Measurements from ENCODE around the gene KCNAB1. TPM values are rescaled to one million over a fixed set of nuclear protein-coding genes. Genes with fewer than 3 reads are reported as not detected.

Gene KCNAB1
- total RNA-seq, 4 donors from 2014 or later, result 4.2 to 11.4 (median 7.8) TPM

DNA sequence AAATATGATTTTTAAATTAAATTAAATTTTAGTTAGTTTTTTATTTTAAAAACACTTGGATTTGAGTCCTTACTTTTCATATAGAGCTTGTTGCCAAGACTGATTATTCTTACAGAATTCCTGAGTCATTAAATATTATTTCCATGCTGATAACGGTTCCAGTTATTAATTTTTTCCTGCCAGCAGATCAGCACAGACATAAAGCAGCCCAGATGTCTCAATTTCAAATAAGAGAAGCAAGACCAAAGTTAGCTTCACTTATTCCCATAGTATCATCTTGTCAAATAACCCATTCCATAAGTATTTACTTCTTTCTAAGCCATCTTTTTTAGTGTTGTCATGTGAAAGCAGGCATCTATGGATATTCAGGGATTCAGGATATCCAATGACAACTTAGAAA lies 359.2 kb downstream of the KCNAB1 start:
- H3K4me3 ChIP-seq, result no peak overlapping the region
- 43 to 56% methylated on average over 1 of the region's 1 CpG for WGBS, 2 donors
- peaks cover 0 to 10% (median 7%) of the 10 kb centered on the region in 4 donors for H3K4me1 ChIP-seq
- no peak for TF ChIP-seq EP300 (IDR thresholded peaks at IDR 0.05)
- TF ChIP-seq, protein P1, sequence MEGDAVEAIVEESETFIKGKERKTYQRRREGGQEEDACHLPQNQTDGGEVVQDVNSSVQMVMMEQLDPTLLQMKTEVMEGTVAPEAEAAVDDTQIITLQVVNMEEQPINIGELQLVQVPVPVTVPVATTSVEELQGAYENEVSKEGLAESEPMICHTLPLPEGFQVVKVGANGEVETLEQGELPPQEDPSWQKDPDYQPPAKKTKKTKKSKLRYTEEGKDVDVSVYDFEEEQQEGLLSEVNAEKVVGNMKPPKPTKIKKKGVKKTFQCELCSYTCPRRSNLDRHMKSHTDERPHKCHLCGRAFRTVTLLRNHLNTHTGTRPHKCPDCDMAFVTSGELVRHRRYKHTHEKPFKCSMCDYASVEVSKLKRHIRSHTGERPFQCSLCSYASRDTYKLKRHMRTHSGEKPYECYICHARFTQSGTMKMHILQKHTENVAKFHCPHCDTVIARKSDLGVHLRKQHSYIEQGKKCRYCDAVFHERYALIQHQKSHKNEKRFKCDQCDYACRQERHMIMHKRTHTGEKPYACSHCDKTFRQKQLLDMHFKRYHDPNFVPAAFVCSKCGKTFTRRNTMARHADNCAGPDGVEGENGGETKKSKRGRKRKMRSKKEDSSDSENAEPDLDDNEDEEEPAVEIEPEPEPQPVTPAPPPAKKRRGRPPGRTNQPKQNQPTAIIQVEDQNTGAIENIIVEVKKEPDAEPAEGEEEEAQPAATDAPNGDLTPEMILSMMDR (IDR thresholded peaks at IDR 0.05), result no peak
- no peak for TF ChIP-seq POLR2A (IDR thresholded peaks at IDR 0.05)
- no peak for DNase-seq (ENCODE audit: low spot score in 2 of 2)
- no peaks in the 10 kb centered on the region for H3K27me3 ChIP-seq
- H3K27ac ChIP-seq, result no peak overlapping the region
- H3K9me3 ChIP-seq, result no peaks in the 10 kb centered on the region
- H3K36me3 ChIP-seq, result no peaks in the 10 kb centered on the region

DNA sequence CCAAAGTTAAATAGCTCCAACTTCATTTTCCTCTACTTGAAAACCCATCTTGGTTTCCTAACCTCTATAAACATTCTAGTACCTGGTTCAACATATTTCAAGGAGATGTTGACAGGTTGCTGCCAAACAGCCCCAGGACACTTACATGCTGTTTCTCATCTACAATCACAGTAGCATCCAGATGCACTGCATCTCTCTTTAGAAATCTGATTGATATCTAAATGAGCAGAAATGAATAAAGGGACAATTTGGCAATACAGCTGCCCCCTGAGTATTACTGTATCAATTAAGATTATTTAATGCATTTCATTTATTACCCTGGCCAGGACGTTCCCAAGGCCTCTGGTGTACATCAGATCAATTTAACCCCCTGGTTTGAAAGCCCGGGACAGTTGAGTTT lies 360.6 kb downstream of the KCNAB1 start:
- no peaks in the 10 kb centered on the region for H3K9me3 ChIP-seq
- H3K4me1 ChIP-seq, result peaks cover 0 to 10% (median 7%) of the 10 kb centered on the region in 4 donors
- no peaks in the 10 kb centered on the region for H3K27me3 ChIP-seq
- TF ChIP-seq, protein P1 (IDR thresholded peaks at IDR 0.05), result no peak
- no peaks in the 10 kb centered on the region for H3K36me3 ChIP-seq
- H3K4me3 ChIP-seq, result no peak overlapping the region
- WGBS, 2 donors, result 75 to 80% methylated on average over 2 of the region's 2 CpGs
- no peak overlapping the region for H3K27ac ChIP-seq
- no peak for DNase-seq (ENCODE audit: low spot score in 2 of 2)

DNA sequence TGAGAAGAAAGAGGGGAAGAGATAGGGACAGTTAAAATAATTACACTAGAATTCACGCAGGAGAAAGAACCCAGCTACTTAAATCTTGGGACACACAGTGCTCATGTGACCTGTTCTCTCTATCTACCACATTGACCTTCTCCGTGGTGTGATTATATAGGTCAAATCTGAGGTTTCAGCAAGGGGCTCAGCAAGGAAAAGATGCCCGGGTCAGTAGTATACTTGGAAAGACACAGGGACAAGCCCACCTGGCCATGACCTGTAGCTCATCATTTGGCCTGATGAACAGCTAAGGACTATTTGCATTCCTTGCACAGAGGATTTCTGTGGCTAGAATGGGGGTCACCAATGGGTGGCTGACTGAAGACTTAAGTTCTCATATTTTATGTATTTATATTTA lies 362.6 kb downstream of the KCNAB1 start:
- 91% methylated on average over 3 of the region's 3 CpGs for WGBS, 2 donors
- peaks cover 0 to 10% (median 7%) of the 10 kb centered on the region in 4 donors for H3K4me1 ChIP-seq

GRCh38 chr3:156483426-156483825 lies 363.0 kb downstream of the KCNAB1 start:
- TF ChIP-seq, protein P1 (IDR thresholded peaks at IDR 0.05), result no peak
- TF ChIP-seq POLR2A (IDR thresholded peaks at IDR 0.05) (no peak), EP300 (IDR thresholded peaks at IDR 0.05) (no peak)
- Histone ChIP-seq H3K4me3 (no peak overlapping the region), H3K9me3 (no peaks in the 10 kb centered on the region), H3K36me3 (no peaks in the 10 kb centered on the region), H3K4me1 (peaks cover 0 to 10% (median 7%) of the 10 kb centered on the region in 4 donors), H3K27me3 (no peaks in the 10 kb centered on the region), H3K27ac (peak overlapping the region in 3 of 4 donors; percentile 39 to 81 (median 71))
- WGBS, 2 donors, result 29 to 32% methylated on average over 1 of the region's 1 CpG
- DNase-seq (ENCODE audit: low spot score in 2 of 2), result no peak

More for the DNA sequence above, 362.6 kb downstream of the KCNAB1 start:
- H3K27me3 ChIP-seq, result no peaks in the 10 kb centered on the region
- no peak for TF ChIP-seq POLR2A (IDR thresholded peaks at IDR 0.05)
- TF ChIP-seq EP300 (IDR thresholded peaks at IDR 0.05), result no peak
- TF ChIP-seq, protein P1 (IDR thresholded peaks at IDR 0.05), result no peak
- no peak for DNase-seq (ENCODE audit: low spot score in 2 of 2)
- no peaks in the 10 kb centered on the region for H3K9me3 ChIP-seq
- H3K27ac ChIP-seq, result peak overlapping the region in 2 of 4 donors; percentile 71 to 81
- no peak overlapping the region for H3K4me3 ChIP-seq
- H3K36me3 ChIP-seq, result no peaks in the 10 kb centered on the region

DNA sequence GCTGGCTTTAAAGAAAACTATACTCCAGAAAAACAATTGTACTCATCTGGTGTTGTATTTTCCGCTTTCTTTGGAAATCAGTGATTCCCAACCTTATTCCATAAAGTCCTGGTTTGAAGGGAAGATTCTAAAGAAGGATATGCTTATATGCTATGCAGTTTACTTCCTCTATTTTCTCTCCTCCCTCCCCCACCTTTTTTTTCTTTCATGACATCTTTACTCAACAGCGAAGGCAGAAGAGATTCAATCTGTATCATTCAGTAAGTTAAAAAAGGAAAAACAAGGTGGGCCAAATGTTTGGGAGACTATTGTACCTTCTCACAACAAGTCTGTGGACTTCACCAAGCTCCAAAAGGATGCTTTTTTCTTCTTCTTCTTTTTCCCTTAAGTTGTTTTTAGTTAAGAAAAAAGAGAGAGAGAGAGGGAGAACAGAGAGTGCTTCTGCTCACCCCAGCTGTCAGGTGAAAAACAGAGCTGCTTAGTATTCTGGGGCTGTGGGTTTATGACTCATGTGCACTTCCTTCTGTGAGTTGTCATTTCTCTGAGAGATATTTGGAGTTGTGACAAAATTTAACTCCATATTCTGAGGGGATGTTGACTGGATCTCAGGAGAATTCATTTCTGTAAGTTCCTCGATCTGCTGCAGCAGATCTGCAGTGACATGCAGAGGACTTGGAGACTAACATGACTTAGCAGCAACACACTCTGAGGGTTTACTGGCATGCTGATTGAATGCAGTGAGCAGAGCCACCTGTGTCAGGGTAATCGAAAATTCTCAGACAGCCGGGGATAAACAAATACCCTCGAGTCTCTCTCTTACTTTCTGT lies 363.8 kb downstream of the KCNAB1 start:
- peak in 1 of 2 donors; percentile 13 for DNase-seq (ENCODE audit: low spot score in 2 of 2)
- H3K27ac ChIP-seq, result peak overlapping the region in 3 of 4 donors; percentile 39 to 81 (median 71)
- TF ChIP-seq, protein P1 (IDR thresholded peaks at IDR 0.05), result no peak
- TF ChIP-seq EP300 (IDR thresholded peaks at IDR 0.05) (peak in 1 of 2 donors; percentile 54), POLR2A (IDR thresholded peaks at IDR 0.05) (no peak)
- no peak overlapping the region for H3K4me3 ChIP-seq
- no peaks in the 10 kb centered on the region for H3K9me3 ChIP-seq
- WGBS, 2 donors, result 41 to 47% methylated on average over 6 of the region's 6 CpGs
- no peaks in the 10 kb centered on the region for H3K27me3 ChIP-seq
- peaks cover 0 to 10% (median 7%) of the 10 kb centered on the region in 4 donors for H3K4me1 ChIP-seq
- H3K36me3 ChIP-seq, result no peaks in the 10 kb centered on the region

Data from tibial nerve (tissue), 4 donors.